ENCODE data around the gene DNHD1. TPM values are rescaled to one million over a fixed set of nuclear protein-coding genes. Genes with fewer than 3 reads are reported as not detected.

Gene DNHD1
- total RNA-seq, 5 donors from 2014 or later (not counting 1 experiment from before 2014, with no cell fraction given) = 44.1 to 52.0 (median 47.8) TPM

DNA sequence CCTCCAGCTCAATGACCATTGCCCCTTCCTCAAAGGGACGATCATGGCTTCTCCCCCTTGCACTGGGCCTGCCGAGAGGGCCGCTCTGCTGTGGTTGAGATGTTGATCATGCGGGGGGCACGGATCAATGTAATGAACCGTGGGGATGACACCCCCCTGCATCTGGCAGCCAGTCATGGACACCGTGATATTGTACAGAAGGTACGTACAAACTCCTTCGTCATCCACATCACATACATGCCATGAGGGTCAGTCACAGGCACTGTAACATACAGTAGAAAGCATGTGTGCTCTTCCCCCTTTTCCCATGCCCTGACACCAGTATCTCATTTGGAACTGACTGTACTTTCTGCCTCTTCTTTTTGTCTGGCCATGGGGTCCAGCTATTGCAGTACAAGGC lies 110.9 kb downstream of the DNHD1 start:
- ChIA-PET CTCF (interaction anchor here (1.1 to 1.6 kb wide), 3 partner anchors 11 to 75 kb away, joined by 3 to 6 read pairs (median 5); partner anchors contain the start of genes TPP1 (in 2 of the 2) and MRPL17 (in 1 of the 2)), POLR2A (no interaction called here)
- Mint-ChIP-seq H3K27ac (no peak overlapping the region), H3K27me3 (no peaks in the 10 kb centered on the region), H3K4me3 (no peak overlapping the region), H3K36me3 (peaks cover 30% of the 10 kb centered on the region), H3K4me1 (peaks cover 20 to 44% (median 33%) of the 10 kb centered on the region in 3 donors), H3K9me3 (no peaks in the 10 kb centered on the region)
- Histone ChIP-seq H3K36me3 (ENCODE audit: control insufficient read depth in 2 of 2, extremely low read depth in 1 of 2, insufficient read depth in 1 of 2, low read length in 1 of 2) (peaks cover 7 to 35% of the 10 kb centered on the region in 2 donors), H3K4me3 (ENCODE audit: control insufficient read depth in 1 of 2, extremely low read depth in 1 of 2, low read length in 1 of 2) (no peak overlapping the region), H3K27ac (ENCODE audit: low read length) (peak overlapping the region; percentile 64), H3K9me3 (no peaks in the 10 kb centered on the region), H3K4me1 (ENCODE audit: control insufficient read depth in 1 of 2, extremely low read depth in 1 of 2, insufficient read depth in 2 of 2, low read length in 2 of 2) (peaks cover 43 to 75% of the 10 kb centered on the region in 2 experiments), H3K27me3 (replicated peaks in 1 of 2; ENCODE audit: control insufficient read depth in 2 of 2, extremely low read depth in 1 of 2, insufficient read depth in 2 of 2, low read length in 1 of 2) (no peaks in the 10 kb centered on the region)
- 97% methylated on average over 8 of the region's 9 CpGs for WGBS (ENCODE audit: insufficient coverage)
- DNase-seq (no peak), ATAC-seq (replicated peaks in 1 of 4) (no peak)

DNA sequence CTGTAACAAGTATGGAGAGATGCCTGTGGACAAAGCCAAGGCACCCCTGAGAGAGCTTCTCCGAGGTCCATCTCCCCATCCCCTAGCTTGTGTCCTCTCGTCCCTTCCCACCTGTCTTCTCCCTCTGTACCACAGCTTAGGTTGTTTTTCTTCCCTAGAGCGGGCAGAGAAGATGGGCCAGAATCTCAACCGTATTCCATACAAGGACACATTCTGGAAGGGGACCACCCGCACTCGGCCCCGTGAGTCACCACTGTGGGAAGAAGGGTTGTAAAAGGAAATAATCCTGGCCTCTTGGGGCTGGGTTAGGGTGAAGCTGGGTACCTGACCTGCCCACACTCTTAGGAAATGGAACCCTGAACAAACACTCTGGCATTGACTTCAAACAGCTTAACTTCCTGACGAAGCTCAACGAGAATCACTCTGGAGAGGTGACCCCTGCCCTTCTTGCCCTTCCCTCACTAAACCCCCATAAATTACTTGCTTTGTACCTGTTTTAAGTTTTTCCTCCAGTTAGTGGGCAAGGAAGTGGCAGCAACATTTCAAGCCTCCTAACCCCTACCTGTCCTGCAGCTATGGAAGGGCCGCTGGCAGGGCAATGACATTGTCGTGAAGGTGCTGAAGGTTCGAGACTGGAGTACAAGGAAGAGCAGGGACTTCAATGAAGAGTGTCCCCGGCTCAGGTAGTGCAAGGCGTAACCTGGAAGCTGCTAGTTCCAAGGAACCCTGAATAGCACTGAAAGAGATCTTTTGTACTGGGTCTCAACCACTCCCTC lies 111.8 kb downstream of the DNHD1 start:
- Histone ChIP-seq H3K9me3 (no peaks in the 10 kb centered on the region), H3K36me3 (ENCODE audit: control insufficient read depth in 2 of 2, extremely low read depth in 1 of 2, insufficient read depth in 1 of 2, low read length in 1 of 2) (peaks cover 7 to 35% of the 10 kb centered on the region in 2 donors), H3K4me3 (ENCODE audit: control insufficient read depth in 1 of 2, extremely low read depth in 1 of 2, low read length in 1 of 2) (no peak overlapping the region), H3K4me1 (ENCODE audit: control insufficient read depth in 1 of 2, extremely low read depth in 1 of 2, insufficient read depth in 2 of 2, low read length in 2 of 2) (peaks cover 45 to 76% of the 10 kb centered on the region in 2 experiments), H3K27me3 (replicated peaks in 1 of 2; ENCODE audit: control insufficient read depth in 2 of 2, extremely low read depth in 1 of 2, insufficient read depth in 2 of 2, low read length in 1 of 2) (no peaks in the 10 kb centered on the region), H3K27ac (ENCODE audit: low read length) (no peak overlapping the region)
- ChIA-PET POLR2A (no interaction called here), CTCF (interaction anchor here in 1 of 2 donors (1.1 kb wide), 1 partner anchor 74 kb away, joined by 8 read pairs; the partner anchor contains the start of gene MRPL17)
- Mint-ChIP-seq H3K9me3 (no peaks in the 10 kb centered on the region), H3K36me3 (peaks cover 30% of the 10 kb centered on the region), H3K4me1 (peaks cover 20 to 44% (median 33%) of the 10 kb centered on the region in 3 donors), H3K4me3 (no peak overlapping the region), H3K27me3 (no peaks in the 10 kb centered on the region), H3K27ac (peak overlapping the region in 1 of 2 donors; percentile 89)
- WGBS (ENCODE audit: insufficient coverage) = 91% methylated on average over 7 of the region's 14 CpGs
- DNase-seq (peak in 1 of 35 experiments; percentile 1), ATAC-seq (replicated peaks in 1 of 4) (no peak)

DNA sequence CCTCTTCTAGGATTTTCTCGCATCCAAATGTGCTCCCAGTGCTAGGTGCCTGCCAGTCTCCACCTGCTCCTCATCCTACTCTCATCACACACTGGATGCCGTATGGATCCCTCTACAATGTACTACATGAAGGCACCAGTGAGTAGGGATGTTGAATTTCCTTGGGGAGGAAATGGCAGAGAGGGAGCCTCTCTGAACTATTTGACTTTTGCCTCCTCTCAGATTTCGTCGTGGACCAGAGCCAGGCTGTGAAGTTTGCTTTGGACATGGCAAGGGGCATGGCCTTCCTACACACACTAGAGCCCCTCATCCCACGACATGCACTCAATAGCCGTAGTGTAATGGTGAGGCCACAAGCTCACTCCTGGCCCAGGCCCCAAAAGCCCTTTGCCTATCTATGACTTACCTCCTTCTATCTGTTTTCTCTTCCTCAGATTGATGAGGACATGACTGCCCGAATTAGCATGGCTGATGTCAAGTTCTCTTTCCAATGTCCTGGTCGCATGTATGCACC lies 112.5 kb downstream of the DNHD1 start:
- ChIA-PET CTCF (interaction anchor here in 1 of 2 donors (1.1 kb wide), 1 partner anchor 74 kb away, joined by 8 read pairs; the partner anchor contains the start of gene MRPL17), POLR2A (no interaction called here)
- Mint-ChIP-seq H3K36me3 (peaks cover 31% of the 10 kb centered on the region), H3K4me1 (peaks cover 20 to 44% (median 33%) of the 10 kb centered on the region in 3 donors), H3K27me3 (no peaks in the 10 kb centered on the region), H3K9me3 (no peaks in the 10 kb centered on the region), H3K27ac (peak overlapping the region; percentile 74 to 89), H3K4me3 (peak overlapping the region in 2 of 3 donors; percentile 37 to 50)
- Histone ChIP-seq H3K36me3 (ENCODE audit: control insufficient read depth in 2 of 2, extremely low read depth in 1 of 2, insufficient read depth in 1 of 2, low read length in 1 of 2) (peaks cover 7 to 39% of the 10 kb centered on the region in 2 donors), H3K27ac (ENCODE audit: low read length) (peak overlapping the region; percentile 9), H3K4me1 (ENCODE audit: control insufficient read depth in 1 of 2, extremely low read depth in 1 of 2, insufficient read depth in 2 of 2, low read length in 2 of 2) (peaks cover 44 to 73% of the 10 kb centered on the region in 2 experiments), H3K9me3 (no peaks in the 10 kb centered on the region), H3K27me3 (replicated peaks in 1 of 2; ENCODE audit: control insufficient read depth in 2 of 2, extremely low read depth in 1 of 2, insufficient read depth in 2 of 2, low read length in 1 of 2) (no peaks in the 10 kb centered on the region), H3K4me3 (ENCODE audit: control insufficient read depth in 1 of 2, extremely low read depth in 1 of 2, low read length in 1 of 2) (no peak overlapping the region)
- ATAC-seq (replicated peaks in 1 of 4) (no peak), DNase-seq (peak in 1 of 35 experiments; percentile 1)
- 93% methylated on average over 6 of the region's 8 CpGs for WGBS (ENCODE audit: insufficient coverage)

DNA sequence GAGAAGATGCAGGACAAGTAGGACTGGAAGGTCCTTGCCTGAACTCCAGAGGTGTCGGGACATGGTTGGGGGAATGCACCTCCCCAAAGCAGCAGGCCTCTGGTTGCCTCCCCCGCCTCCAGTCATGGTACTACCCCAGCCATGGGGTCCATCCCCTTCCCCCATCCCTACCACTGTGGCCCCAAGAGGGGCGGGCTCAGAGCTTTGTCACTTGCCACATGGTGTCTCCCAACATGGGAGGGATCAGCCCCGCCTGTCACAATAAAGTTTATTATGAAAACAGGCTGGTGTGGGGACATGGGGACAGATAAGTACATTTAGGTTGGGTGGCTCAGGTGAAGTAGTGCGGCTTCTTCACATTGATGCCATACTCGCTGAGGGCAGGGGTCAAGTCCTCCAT lies 113.5 kb downstream of the DNHD1 start:
- Histone ChIP-seq H3K36me3 (ENCODE audit: control insufficient read depth in 2 of 2, extremely low read depth in 1 of 2, insufficient read depth in 1 of 2, low read length in 1 of 2) (peaks cover 14 to 50% of the 10 kb centered on the region in 2 donors), H3K4me1 (ENCODE audit: control insufficient read depth in 1 of 2, extremely low read depth in 1 of 2, insufficient read depth in 2 of 2, low read length in 2 of 2) (peaks cover 35 to 64% of the 10 kb centered on the region in 2 experiments), H3K4me3 (ENCODE audit: control insufficient read depth in 1 of 2, extremely low read depth in 1 of 2, low read length in 1 of 2) (no peak overlapping the region), H3K9me3 (no peaks in the 10 kb centered on the region), H3K27ac (ENCODE audit: low read length) (peak overlapping the region; percentile 79), H3K27me3 (replicated peaks in 1 of 2; ENCODE audit: control insufficient read depth in 2 of 2, extremely low read depth in 1 of 2, insufficient read depth in 2 of 2, low read length in 1 of 2) (no peaks in the 10 kb centered on the region)
- ChIA-PET POLR2A (no interaction called here), CTCF (interaction anchor here in 1 of 2 donors (0.8 to 1.1 kb wide), 2 partner anchors 73 to 221 kb away, joined by 3 read pairs; partner anchors contain the start of genes MRPL17 and SMPD1)
- 100% methylated on average over 1 of the region's 6 CpGs for WGBS (ENCODE audit: insufficient coverage)
- Mint-ChIP-seq H3K27ac (peak overlapping the region; percentile 88 to 89), H3K36me3 (peaks cover 41% of the 10 kb centered on the region), H3K4me1 (peaks cover 20 to 47% (median 33%) of the 10 kb centered on the region in 3 donors), H3K27me3 (no peaks in the 10 kb centered on the region), H3K9me3 (no peaks in the 10 kb centered on the region), H3K4me3 (peak overlapping the region in 2 of 3 donors; percentile 86 to 87)
- DNase-seq (peak in 1 of 35 experiments; percentile 1), ATAC-seq (replicated peaks in 1 of 4) (no peak)

DNA sequence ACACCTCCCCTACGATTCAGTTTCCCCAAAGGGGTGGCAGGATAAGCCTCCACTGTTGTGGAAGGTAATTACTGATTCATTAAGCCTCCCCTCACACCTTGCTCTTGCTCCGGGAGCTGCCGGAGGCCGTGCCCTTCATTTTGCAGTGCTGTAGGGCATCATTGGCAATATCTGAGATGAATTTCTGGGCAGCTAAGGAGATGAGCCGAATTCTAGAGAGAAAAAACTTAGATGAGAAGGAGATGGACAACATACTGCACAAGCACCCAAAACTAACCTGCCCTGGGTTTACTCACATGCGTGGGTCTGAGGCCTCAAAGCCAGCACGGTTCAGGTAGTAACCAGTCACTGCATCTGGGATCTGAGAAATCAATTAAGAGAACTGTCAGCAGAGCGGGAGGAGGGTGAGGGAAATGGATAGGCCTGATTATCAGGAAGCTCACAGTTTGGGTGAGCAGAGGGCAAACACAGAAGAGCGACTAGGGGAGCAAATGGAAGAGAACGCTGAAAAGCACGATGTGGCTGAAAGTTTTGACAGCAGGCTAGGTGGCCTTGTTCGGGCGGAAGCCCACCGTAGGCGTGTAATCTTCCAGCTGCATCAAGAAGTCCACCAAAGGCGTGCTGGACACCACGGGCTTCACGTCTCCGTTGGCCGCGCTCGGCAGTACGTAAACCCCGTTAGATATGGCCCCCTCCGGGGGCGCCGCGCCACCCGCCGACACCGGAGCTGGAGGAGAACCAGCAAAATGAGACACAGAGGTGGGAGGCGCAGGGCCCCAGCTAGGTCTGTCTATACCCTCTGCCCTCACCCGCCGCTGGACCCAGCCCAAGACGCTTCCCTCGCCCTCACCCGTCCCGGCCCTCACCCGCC lies 114.2 kb downstream of the DNHD1 start:
- H3K27me3 ChIP-seq (replicated peaks in 1 of 2; ENCODE audit: control insufficient read depth in 2 of 2, extremely low read depth in 1 of 2, insufficient read depth in 2 of 2, low read length in 1 of 2) = no peaks in the 10 kb centered on the region
- 5% methylated on average over 34 of the region's 39 CpGs for WGBS (ENCODE audit: insufficient coverage)
- ATAC-seq (replicated peaks in 1 of 4) = peak in 3 of 4 experiments; percentile 14 to 28 (median 26)
- peak overlapping the region; percentile 79 for H3K27ac ChIP-seq (ENCODE audit: low read length)
- DNase-seq = peak in 17 of 35 experiments; percentile 5 to 53 (median 23)
- H3K9me3 ChIP-seq = no peaks in the 10 kb centered on the region
- Mint-ChIP-seq H3K36me3 (peaks cover 48% of the 10 kb centered on the region), H3K27me3 (no peaks in the 10 kb centered on the region), H3K4me3 (peak overlapping the region in 2 of 3 donors; percentile 86 to 87), H3K9me3 (no peaks in the 10 kb centered on the region), H3K27ac (peak overlapping the region; percentile 88 to 89), H3K4me1 (peaks cover 27 to 54% (median 33%) of the 10 kb centered on the region in 3 donors)
- peaks cover 17 to 56% of the 10 kb centered on the region in 2 donors for H3K36me3 ChIP-seq (ENCODE audit: control insufficient read depth in 2 of 2, extremely low read depth in 1 of 2, insufficient read depth in 1 of 2, low read length in 1 of 2)
- peaks cover 31 to 60% of the 10 kb centered on the region in 2 experiments for H3K4me1 ChIP-seq (ENCODE audit: control insufficient read depth in 1 of 2, extremely low read depth in 1 of 2, insufficient read depth in 2 of 2, low read length in 2 of 2)
- peak overlapping the region; percentile 78 to 87 for H3K4me3 ChIP-seq (ENCODE audit: control insufficient read depth in 1 of 2, extremely low read depth in 1 of 2, low read length in 1 of 2)
- ChIA-PET CTCF (interaction anchor here (0.6 to 1.2 kb wide), 9 partner anchors 56 to 241 kb away, joined by 3 to 6 read pairs (median 3); partner anchors contain the start of genes MRPL17 (in 1 of the 2) and SMPD1 (in 1 of the 2)), POLR2A (interaction anchor here (0.6 to 1.6 kb wide), 9 partner anchors 7 to 435 kb away, joined by 3 to 13 read pairs (median 3); partner anchors contain the start of genes MRPL17 (in 1 of the 2) and SMPD1 (in 1 of the 2))
